Measurements from ENCODE around the gene ABHD16A.

- TF ChIP-seq CTCF (IDR thresholded peaks at IDR 0.05) = no peak
- no peak for TF ChIP-seq POLR2AphosphoS5 (IDR thresholded peaks at IDR 0.05)
Observed at GRCh38 chr6:31692353-31692752, 10.8 kb downstream of the ABHD16A start.
